Measurements from ENCODE around the gene TANC1. TPM values are rescaled to one million over a fixed set of nuclear protein-coding genes. Genes with fewer than 3 reads are reported as not detected.

Gene TANC1
- total RNA-seq, 4 donors from 2014 or later, result 27.1 to 57.4 (median 55.1) TPM

DNA sequence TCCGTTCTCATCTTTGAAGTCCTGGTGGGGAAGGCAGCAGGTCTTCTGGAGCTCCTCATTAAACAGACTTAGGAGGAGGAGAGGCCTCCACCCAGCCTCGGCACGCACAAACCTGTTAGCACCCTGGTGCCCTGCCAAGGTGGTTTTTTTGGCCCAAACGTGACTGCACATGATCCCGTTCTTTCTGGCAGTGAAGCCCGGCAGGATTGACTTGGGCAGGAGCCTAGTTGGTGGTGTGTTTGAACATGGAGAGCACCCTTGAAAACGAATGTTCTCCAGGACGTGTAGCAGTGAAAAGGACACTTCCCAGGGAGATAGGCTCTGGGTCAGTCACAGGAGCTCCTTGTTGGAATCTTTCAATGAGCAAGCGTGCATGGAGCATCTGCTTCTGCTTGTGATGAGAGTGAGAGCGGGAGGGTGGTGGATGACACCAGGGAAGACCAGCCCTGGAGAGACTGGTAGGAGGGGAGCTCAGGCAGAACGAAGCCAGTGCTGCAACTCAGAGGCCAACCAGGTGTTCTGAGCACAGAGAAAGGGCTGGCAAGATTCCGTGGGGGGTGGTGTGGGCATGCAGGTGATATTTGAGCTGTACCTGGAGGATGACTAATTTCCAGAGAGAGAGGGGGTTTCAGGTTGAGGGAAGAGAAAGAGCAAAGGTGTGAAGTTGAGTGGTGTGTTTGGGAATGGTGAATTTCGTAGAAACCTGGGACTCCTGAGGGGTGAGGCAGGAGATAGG, 73.8 kb downstream of the TANC1 start:
- Histone ChIP-seq H3K4me3 (no peak overlapping the region), H3K9me3 (no peaks in the 10 kb centered on the region), H3K27ac (no peak overlapping the region), H3K27me3 (no peaks in the 10 kb centered on the region), H3K36me3 (peaks cover 0 to 4% (median 0%) of the 10 kb centered on the region in 3 donors), H3K4me1 (no peaks in the 10 kb centered on the region)
- DNase-seq, result no peak
- no peak for TF ChIP-seq POLR2A (IDR thresholded peaks at IDR 0.05)
- TF ChIP-seq, protein P1, sequence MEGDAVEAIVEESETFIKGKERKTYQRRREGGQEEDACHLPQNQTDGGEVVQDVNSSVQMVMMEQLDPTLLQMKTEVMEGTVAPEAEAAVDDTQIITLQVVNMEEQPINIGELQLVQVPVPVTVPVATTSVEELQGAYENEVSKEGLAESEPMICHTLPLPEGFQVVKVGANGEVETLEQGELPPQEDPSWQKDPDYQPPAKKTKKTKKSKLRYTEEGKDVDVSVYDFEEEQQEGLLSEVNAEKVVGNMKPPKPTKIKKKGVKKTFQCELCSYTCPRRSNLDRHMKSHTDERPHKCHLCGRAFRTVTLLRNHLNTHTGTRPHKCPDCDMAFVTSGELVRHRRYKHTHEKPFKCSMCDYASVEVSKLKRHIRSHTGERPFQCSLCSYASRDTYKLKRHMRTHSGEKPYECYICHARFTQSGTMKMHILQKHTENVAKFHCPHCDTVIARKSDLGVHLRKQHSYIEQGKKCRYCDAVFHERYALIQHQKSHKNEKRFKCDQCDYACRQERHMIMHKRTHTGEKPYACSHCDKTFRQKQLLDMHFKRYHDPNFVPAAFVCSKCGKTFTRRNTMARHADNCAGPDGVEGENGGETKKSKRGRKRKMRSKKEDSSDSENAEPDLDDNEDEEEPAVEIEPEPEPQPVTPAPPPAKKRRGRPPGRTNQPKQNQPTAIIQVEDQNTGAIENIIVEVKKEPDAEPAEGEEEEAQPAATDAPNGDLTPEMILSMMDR (IDR thresholded peaks at IDR 0.05), result no peak

DNA sequence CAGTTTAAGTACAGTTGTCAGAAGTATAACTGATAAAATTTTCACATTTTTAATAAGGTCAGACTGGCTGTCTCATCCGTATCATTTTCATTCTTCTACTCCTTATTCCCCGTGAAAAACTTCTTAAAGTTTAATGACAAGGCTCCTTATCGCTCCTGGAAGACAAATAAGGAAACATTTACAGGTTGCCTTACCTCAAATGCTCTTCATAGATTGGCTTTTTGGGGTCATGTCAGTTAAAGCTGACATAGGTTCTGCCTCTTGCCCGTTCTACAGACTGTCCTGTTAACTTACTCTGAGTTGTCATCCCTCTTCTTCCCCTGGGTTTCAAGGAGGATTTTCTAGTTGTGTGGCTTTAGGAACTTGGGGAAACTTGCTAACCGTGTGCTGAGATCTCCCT, 75.3 kb downstream of the TANC1 start:
- no peaks in the 10 kb centered on the region for H3K9me3 ChIP-seq
- TF ChIP-seq, protein P1 (IDR thresholded peaks at IDR 0.05), result no peak
- no peak for TF ChIP-seq POLR2A (IDR thresholded peaks at IDR 0.05)
- H3K4me3 ChIP-seq, result no peak overlapping the region
- no peak overlapping the region for H3K27ac ChIP-seq
- H3K36me3 ChIP-seq, result peaks cover 0 to 4% (median 0%) of the 10 kb centered on the region in 3 donors
- H3K4me1 ChIP-seq, result no peaks in the 10 kb centered on the region
- DNase-seq, result no peak
- H3K27me3 ChIP-seq, result no peaks in the 10 kb centered on the region

DNA sequence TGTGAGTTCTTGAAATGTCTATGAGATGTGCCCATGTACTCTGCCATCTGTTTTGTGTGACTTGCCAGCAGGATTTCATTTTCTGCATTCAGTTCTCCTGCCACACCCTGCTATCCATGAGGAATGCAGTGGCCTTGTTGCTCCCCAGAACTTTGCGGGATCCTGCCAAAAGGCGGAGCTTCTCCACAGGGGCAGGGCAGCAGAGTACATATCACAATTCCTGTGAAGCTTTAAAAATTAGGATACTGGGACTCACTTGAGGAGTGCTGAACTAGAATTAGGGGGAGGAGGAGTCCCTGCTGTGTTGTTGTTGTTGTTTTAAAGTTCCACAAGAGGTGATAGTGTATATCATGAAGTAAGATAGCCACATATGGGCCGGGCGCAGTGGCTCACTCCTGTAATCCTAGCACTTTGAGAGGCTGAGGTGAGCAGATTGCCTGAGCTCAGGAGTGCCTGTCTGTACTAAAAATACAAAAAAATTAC, 76.4 kb downstream of the TANC1 start:
- Histone ChIP-seq H3K36me3 (peaks cover 0 to 4% (median 0%) of the 10 kb centered on the region in 3 donors), H3K4me1 (no peaks in the 10 kb centered on the region), H3K4me3 (no peak overlapping the region), H3K27me3 (no peaks in the 10 kb centered on the region), H3K27ac (no peak overlapping the region), H3K9me3 (no peaks in the 10 kb centered on the region)
- TF ChIP-seq POLR2A (IDR thresholded peaks at IDR 0.05), result no peak
- TF ChIP-seq, protein P1 (IDR thresholded peaks at IDR 0.05), result no peak
- no peak for DNase-seq

DNA sequence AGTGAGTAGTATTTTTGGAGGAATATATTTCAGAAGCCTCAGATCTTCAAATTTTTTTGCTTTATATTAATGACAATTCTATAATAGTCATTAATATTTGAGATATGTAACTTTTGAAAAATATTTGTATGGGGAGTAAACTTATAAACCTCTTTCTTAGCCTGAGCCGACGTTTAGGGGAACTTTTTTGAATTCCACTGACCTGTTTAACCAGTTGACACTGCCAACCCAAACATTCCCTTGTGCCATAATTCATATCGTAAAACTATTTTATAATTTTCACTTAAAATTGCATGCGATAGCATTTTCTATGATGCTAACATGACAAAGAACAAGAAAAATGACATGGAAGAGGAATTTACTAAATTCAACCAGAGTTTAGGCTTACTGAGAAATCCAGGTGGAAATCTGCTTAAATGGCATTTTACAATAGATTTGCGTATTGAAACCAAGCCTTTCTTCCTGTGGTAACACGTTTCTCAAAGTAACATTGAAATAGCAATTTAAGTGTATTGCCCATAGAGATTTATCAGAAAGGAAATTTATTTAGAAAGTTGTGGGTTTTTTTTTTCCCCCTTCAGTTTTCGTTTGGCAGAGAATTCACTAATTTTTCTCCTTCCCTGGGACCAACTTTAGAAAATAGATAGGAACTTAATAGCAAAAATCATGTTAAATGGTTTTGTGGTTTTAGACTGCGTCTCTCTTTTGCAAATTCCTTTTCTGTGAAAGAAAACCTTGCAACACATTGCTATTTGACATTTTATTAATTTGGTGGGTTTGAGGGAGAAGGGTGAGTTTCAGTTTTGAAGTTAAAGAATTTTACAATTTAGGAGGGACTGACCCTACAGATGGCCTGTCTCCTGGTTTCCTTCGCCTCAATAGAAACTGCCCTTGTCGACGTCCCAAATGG, 77.4 kb downstream of the TANC1 start:
- Histone ChIP-seq H3K36me3 (peaks cover 0 to 4% (median 0%) of the 10 kb centered on the region in 3 donors), H3K4me1 (no peaks in the 10 kb centered on the region), H3K27ac (no peak overlapping the region), H3K4me3 (no peak overlapping the region), H3K27me3 (no peaks in the 10 kb centered on the region), H3K9me3 (no peaks in the 10 kb centered on the region)
- TF ChIP-seq, protein P1 (IDR thresholded peaks at IDR 0.05), result no peak
- no peak for TF ChIP-seq POLR2A (IDR thresholded peaks at IDR 0.05)
- DNase-seq, result no peak

DNA sequence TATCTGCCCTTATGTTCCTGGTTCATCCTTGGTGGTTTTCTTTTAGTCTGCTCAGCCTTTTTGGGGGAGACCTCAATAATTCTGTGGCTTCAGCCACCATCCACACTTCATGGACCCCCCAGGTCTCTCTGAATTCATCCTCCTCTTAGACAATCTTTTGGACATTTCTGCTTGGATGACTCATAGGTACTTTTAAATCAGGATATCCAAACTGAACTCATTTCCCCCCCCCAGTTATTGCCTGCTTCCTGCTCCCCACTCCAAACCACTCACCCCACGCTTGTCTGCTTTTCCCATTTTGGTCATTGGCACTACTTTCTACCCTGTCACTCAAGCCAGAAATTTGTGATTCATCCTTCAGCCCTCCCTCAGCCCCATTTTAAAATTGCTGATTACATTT, 78.5 kb downstream of the TANC1 start:
- H3K27me3 ChIP-seq, result no peaks in the 10 kb centered on the region
- no peak for TF ChIP-seq POLR2A (IDR thresholded peaks at IDR 0.05)
- TF ChIP-seq, protein P1 (IDR thresholded peaks at IDR 0.05), result no peak
- H3K36me3 ChIP-seq, result no peaks in the 10 kb centered on the region
- H3K9me3 ChIP-seq, result no peaks in the 10 kb centered on the region
- no peak for DNase-seq
- H3K27ac ChIP-seq, result no peak overlapping the region
- no peak overlapping the region for H3K4me3 ChIP-seq
- H3K4me1 ChIP-seq, result no peaks in the 10 kb centered on the region
